ENCODE results near the gene PCDHA9. TPM values are rescaled to one million over a fixed set of nuclear protein-coding genes. Genes with fewer than 3 reads are reported as not detected.
A peak's percentile ranks its signal among the peaks of the same experiment; 100 is the strongest.

PCDHA9 gene
- total RNA-seq, 1 experiment from 2014 or later: 0.55 TPM

DNA sequence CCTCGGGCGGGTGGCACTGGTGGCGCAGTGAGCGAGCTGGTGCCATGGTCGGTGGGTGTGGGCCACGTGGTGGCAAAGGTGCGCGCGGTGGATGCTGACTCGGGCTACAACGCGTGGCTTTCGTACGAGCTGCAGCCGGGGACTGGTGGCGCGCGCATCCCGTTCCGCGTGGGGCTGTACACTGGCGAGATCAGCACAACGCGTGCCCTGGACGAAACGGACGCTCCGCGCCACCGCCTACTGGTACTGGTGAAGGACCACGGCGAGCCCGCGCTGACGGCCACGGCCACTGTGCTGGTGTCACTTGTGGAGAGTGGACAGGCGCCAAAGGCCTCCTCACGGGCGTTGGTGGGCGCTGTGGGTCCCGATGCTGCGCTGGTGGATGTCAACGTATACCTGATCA is 39.3 kb upstream of the PCDHA9 start:
- Histone ChIP-seq H3K4me1 (ENCODE audit: insufficient read depth, low read length) (no peaks in the 10 kb centered on the region), H3K23ac (ENCODE audit: insufficient read length, low read depth, low read length) (no peak overlapping the region), H2BK15ac (ENCODE audit: low read depth, low read length) (no peak overlapping the region), H4K91ac (ENCODE audit: insufficient read length, low read depth, low read length) (no peak overlapping the region), H2BK20ac (ENCODE audit: low read depth, low read length, poor library complexity, severe bottlenecking) (no peak overlapping the region), H3K79me1 (ENCODE audit: insufficient read depth, low read depth, low read length, poor library complexity, severe bottlenecking) (no peaks in the 10 kb centered on the region), H3K27ac (ENCODE audit: insufficient read length, low read depth, low read length) (no peak overlapping the region), H3K18ac (ENCODE audit: insufficient read length, low read depth, low read length) (no peak overlapping the region), H2AK5ac (ENCODE audit: insufficient read length, low read length) (no peak overlapping the region), H3K79me2 (ENCODE audit: insufficient read depth, low read length) (no peaks in the 10 kb centered on the region), H4K5ac (ENCODE audit: insufficient read length, low read depth, low read length) (no peak overlapping the region), H3K23me2 (ENCODE audit: insufficient read length, low read depth, low read length, poor library complexity, severe bottlenecking) (no peaks in the 10 kb centered on the region), H3K14ac (ENCODE audit: insufficient read depth, low read length) (no peak overlapping the region), H3K4me2 (ENCODE audit: insufficient read depth, insufficient read length, low read length) (no peak overlapping the region), H2BK120ac (ENCODE audit: low read depth, low read length, poor library complexity, severe bottlenecking) (no peak overlapping the region), H2BK5ac (ENCODE audit: insufficient read length, low read length) (no peak overlapping the region), H3K9ac (ENCODE audit: extremely low read depth, insufficient read length, low read length) (no peak overlapping the region), H3K56ac (ENCODE audit: insufficient read length, low read depth, low read length) (no peak overlapping the region), H2AFZ (ENCODE audit: low read length) (no peak overlapping the region), H3K4ac (ENCODE audit: low read depth, low read length) (no peak overlapping the region), H3T11ph (ENCODE audit: low read length) (no peak overlapping the region), H4K8ac (replicated peaks; ENCODE audit: insufficient read length, low read depth, low read length) (no peak overlapping the region), H3K27me3 (ENCODE audit: insufficient read depth, low read length) (no peaks in the 10 kb centered on the region), H4K20me1 (ENCODE audit: control insufficient read depth, insufficient read depth, insufficient read length) (no peaks in the 10 kb centered on the region), H3K9me3 (ENCODE audit: control insufficient read depth, low read depth, low read length) (no peaks in the 10 kb centered on the region), H2BK12ac (ENCODE audit: insufficient read length, low read depth, low read length) (no peak overlapping the region)
- H3K27me3 Mint-ChIP-seq (ENCODE audit: low read depth): no peaks in the 10 kb centered on the region
- no peak overlapping the region; a peak in 1 of 5 replicates for H3K4me3 Mint-ChIP-seq
- peak; percentile 27 for DNase-seq
- H3K36me3 Mint-ChIP-seq (ENCODE audit: insufficient read depth in 1 of 3, low read depth in 3 of 3): peaks cover 4 to 36% (median 17%) of the 10 kb centered on the region in 3 experiments; a peak in 5 of 7 replicates
- H3K4me1 Mint-ChIP-seq: peaks cover 0 to 4% of the 10 kb centered on the region in 2 experiments; a peak in 2 of 4 replicates
- peaks cover 31 to 36% of the 10 kb centered on the region in 2 experiments for H3K9me3 Mint-ChIP-seq
- WGBS (ENCODE audit: extremely low coverage, insufficient read length, low lambda C conversion rate): no CpG with 5 or more reads among the region's 43 CpGs
- TF ChIP-seq CTCF (conservative IDR thresholded peaks at IDR 0.05): no peak
- H3K27ac Mint-ChIP-seq: no peak overlapping the region

All from H9 (cell line).